Thymus (tissue), 11 donors: ENCODE results near the gene TMEM242. TPM values are rescaled to one million over a fixed set of nuclear protein-coding genes. Genes with fewer than 3 reads are reported as not detected.

Experiments used
- DNase-seq, 9 donors: peaks; one replicate each; pipeline ENCODE4 v3.0.0-alpha.2; 2013; ENCODE audit warnings: low spot score in 9 of 9, low read depth in 6 of 9, missing footprints in 1 of 9
- H3K27ac ChIP-seq, 2 donors: one replicate each; pipeline ENCODE4 v1.5.1; 2013; ENCODE audit warnings: control low read depth in 1 of 2, low read depth in 1 of 2, low read length in 1 of 2, mild to moderate bottlenecking in 1 of 2, moderate library complexity in 1 of 2
- H3K27me3 ChIP-seq, 2 donors: one replicate each; pipeline ENCODE4 v1.5.1; 2013; ENCODE audit warnings: low read length in 1 of 2; ENCODE audit not compliant: control insufficient read depth in 2 of 2, insufficient read depth in 1 of 2
- H3K36me3 ChIP-seq, 2 donors: one replicate each; pipeline ENCODE4 v1.5.1; 2013; ENCODE audit warnings: low read length in 1 of 2, mild to moderate bottlenecking in 1 of 2, moderate library complexity in 1 of 2; ENCODE audit not compliant: control insufficient read depth in 2 of 2, insufficient read depth in 2 of 2
- H3K4me1 ChIP-seq, 2 donors: one replicate each; pipeline ENCODE4 v1.5.1; 2013; ENCODE audit warnings: low read length in 2 of 2; ENCODE audit not compliant: control insufficient read depth in 2 of 2, insufficient read depth in 2 of 2
- H3K4me3 ChIP-seq, 2 donors: one replicate each; pipeline ENCODE4 v1.5.1; 2013; ENCODE audit warnings: low read length in 2 of 2, control low read depth in 1 of 2, mild to moderate bottlenecking in 1 of 2
- H3K9me3 ChIP-seq, 2 donors: one replicate each; pipeline ENCODE4 v1.5.1; 2013; ENCODE audit warnings: low read length in 1 of 2, mild to moderate bottlenecking in 1 of 2; ENCODE audit not compliant: control insufficient read depth in 2 of 2, insufficient read depth in 1 of 2
- WGBS: extraction: QIAGEN DNeasy Blood & Tissue Kit; methylation state at CpG from one replicate; pipeline ENCODE4 v1.1.7; 2013; 5-methylcytosine and 5-hydroxymethylcytosine counted together
- polyA plus RNA-seq: library from polyadenylated mRNA; stranded (reverse); fragments of 200-250 nt; gene quantifications from one replicate; pipeline ENCODE4 v1.2.3, GENCODE V29; 2013
- total RNA-seq: library from RNA; stranded (reverse); fragments of 120-200 nt; gene quantifications from one replicate; pipeline ENCODE4 v1.2.4, GENCODE V29; 2013
- donor health status: healthy.

TMEM242 gene
- total and polyA plus RNA-seq, 2 donors = 6.1 to 9.6 TPM

- WGBS = 95% methylated on average over 21 of the region's 21 CpGs
- DNase-seq = no peak
- no peaks in the 10 kb centered on the region for H3K36me3 ChIP-seq
- H3K27ac ChIP-seq = no peak overlapping the region
- no peaks in the 10 kb centered on the region for H3K27me3 ChIP-seq
- peaks cover 0 to 9% of the 10 kb centered on the region in 2 donors for H3K9me3 ChIP-seq
- H3K4me1 ChIP-seq = peaks cover 0 to 4% of the 10 kb centered on the region in 2 donors
- no peak overlapping the region for H3K4me3 ChIP-seq
Observed at GRCh38 chr6:157246048-157246630, 77.2 kb downstream of the TMEM242 start.

- Histone ChIP-seq H3K36me3 (no peaks in the 10 kb centered on the region), H3K27ac (no peak overlapping the region), H3K4me3 (no peak overlapping the region), H3K4me1 (peaks cover 0 to 7% of the 10 kb centered on the region in 2 donors), H3K9me3 (peaks cover 0 to 9% of the 10 kb centered on the region in 2 donors), H3K27me3 (peaks cover 0 to 1% of the 10 kb centered on the region in 2 donors)
- no peak for DNase-seq
- WGBS = 86% methylated on average over 13 of the region's 13 CpGs
Observed at GRCh38 chr6:157245436-157245835, 77.9 kb downstream of the TMEM242 start.

GRCh38 chr6:157244780-157245179 is 78.5 kb downstream of the TMEM242 start:
- H3K4me1 ChIP-seq = peaks cover 0 to 11% of the 10 kb centered on the region in 2 donors
- no peak for DNase-seq
- H3K27me3 ChIP-seq = peaks cover 0 to 5% of the 10 kb centered on the region in 2 donors
- no peak overlapping the region for H3K27ac ChIP-seq
- peaks cover 0 to 9% of the 10 kb centered on the region in 2 donors for H3K9me3 ChIP-seq
- WGBS = 94% methylated on average over 4 of the region's 4 CpGs
- H3K36me3 ChIP-seq = no peaks in the 10 kb centered on the region
- H3K4me3 ChIP-seq = no peak overlapping the region

- Histone ChIP-seq H3K4me1 (peaks cover 0 to 11% of the 10 kb centered on the region in 2 donors), H3K4me3 (no peak overlapping the region), H3K27me3 (peaks cover 0 to 5% of the 10 kb centered on the region in 2 donors), H3K27ac (no peak overlapping the region), H3K36me3 (no peaks in the 10 kb centered on the region), H3K9me3 (peaks cover 0 to 9% of the 10 kb centered on the region in 2 donors)
- WGBS = 60% methylated on average over 4 of the region's 4 CpGs
- no peak for DNase-seq
Observed at GRCh38 chr6:157244175-157244574, 79.1 kb downstream of the TMEM242 start.

- 97% methylated on average over 6 of the region's 6 CpGs for WGBS
- Histone ChIP-seq H3K36me3 (no peaks in the 10 kb centered on the region), H3K27ac (no peak overlapping the region), H3K4me1 (peaks cover 0 to 11% of the 10 kb centered on the region in 2 donors), H3K27me3 (peaks cover 4 to 12% of the 10 kb centered on the region in 2 donors), H3K9me3 (peaks cover 0 to 5% of the 10 kb centered on the region in 2 donors), H3K4me3 (no peak overlapping the region)
- DNase-seq = no peak
Observed at GRCh38 chr6:157242791-157243190, 80.5 kb downstream of the TMEM242 start.

GRCh38 chr6:157240960-157241311 is 82.4 kb downstream of the TMEM242 start:
- DNase-seq = no peak
- Histone ChIP-seq H3K27ac (no peak overlapping the region), H3K4me3 (no peak overlapping the region), H3K36me3 (no peaks in the 10 kb centered on the region), H3K4me1 (peaks cover 4 to 24% of the 10 kb centered on the region in 2 donors), H3K9me3 (peaks cover 0 to 5% of the 10 kb centered on the region in 2 donors), H3K27me3 (peaks cover 17 to 31% of the 10 kb centered on the region in 2 donors)
- 92% methylated on average over 10 of the region's 10 CpGs for WGBS

- peak overlapping the region in 1 of 2 donors; percentile 26 for H3K27ac ChIP-seq
- no peak for DNase-seq
Observed at GRCh38 chr6:157240059-157240959, 83.0 kb downstream of the TMEM242 start.

GRCh38 chr6:157239671-157240058 is 83.7 kb downstream of the TMEM242 start:
- H3K4me3 ChIP-seq = no peak overlapping the region
- no peaks in the 10 kb centered on the region for H3K36me3 ChIP-seq
- WGBS = 96% methylated on average over 12 of the region's 12 CpGs
- peaks cover 10 to 31% of the 10 kb centered on the region in 2 donors for H3K4me1 ChIP-seq
- no peak for DNase-seq
- H3K27ac ChIP-seq = no peak overlapping the region
- peaks cover 0 to 8% of the 10 kb centered on the region in 2 donors for H3K9me3 ChIP-seq
- peaks cover 28 to 44% of the 10 kb centered on the region in 2 donors for H3K27me3 ChIP-seq

More at GRCh38 chr6:157240059-157240959, 83.0 kb downstream of the TMEM242 start:
- 57% methylated on average over 28 of the region's 28 CpGs for WGBS
- Histone ChIP-seq H3K4me1 (peaks cover 10 to 26% of the 10 kb centered on the region in 2 donors), H3K27me3 (peaks cover 22 to 37% of the 10 kb centered on the region in 2 donors), H3K4me3 (peak overlapping the region in 1 of 2 donors; percentile 2), H3K9me3 (peaks cover 0 to 8% of the 10 kb centered on the region in 2 donors), H3K36me3 (no peaks in the 10 kb centered on the region)
